ENCODE results near the gene MOCOS.
"Not testable (repeated sequence)": the region's sequence is repeated elsewhere in the genome, so short reads cannot be mapped to it uniquely, and the experiment has no call there.

Gene MOCOS

DNA sequence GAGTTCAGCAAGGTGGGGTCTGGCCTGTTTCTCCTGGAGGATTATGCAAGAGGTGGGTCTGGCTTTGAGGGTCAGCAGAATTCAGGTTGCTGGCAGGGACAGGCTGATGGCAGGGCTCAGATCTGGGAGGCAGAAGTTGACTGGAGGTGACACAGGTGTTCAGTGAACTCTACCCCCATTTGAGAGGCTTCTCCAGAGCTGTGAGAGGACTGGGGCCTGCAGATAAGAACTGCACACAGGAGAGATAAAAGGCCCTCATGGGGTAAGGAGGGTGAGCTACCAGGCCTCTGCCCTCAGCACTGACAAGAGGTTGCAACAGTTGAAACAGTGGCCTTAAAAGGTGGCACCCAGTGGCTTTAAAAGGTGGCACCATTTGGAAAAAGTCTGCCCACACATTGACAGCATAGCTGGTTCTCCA is 13.1 kb downstream of the MOCOS start:
- DNase-seq (ENCODE audit: low read depth in 1 of 2, low spot score in 1 of 2), result no peak

DNA sequence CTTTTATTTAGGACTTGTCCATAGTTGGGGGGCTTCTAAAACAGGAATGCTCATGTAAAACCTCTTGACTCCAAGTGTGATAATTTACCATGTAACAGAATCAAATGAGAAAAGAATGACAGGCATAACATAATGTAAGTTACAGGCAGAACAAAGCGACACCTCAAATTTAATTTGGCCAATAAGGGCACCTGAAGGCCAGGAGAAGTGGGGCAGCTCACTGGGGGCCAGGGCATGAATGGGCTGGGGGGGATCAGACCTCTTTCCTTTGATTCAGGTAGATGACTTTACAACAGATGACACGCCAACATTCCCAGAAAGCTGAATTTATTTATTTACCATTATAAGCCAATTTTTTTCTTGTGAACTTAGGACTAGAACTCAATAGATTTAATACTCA is 14.5 kb downstream of the MOCOS start:
- DNase-seq (ENCODE audit: low read depth in 1 of 2, low spot score in 1 of 2), result no peak

DNA sequence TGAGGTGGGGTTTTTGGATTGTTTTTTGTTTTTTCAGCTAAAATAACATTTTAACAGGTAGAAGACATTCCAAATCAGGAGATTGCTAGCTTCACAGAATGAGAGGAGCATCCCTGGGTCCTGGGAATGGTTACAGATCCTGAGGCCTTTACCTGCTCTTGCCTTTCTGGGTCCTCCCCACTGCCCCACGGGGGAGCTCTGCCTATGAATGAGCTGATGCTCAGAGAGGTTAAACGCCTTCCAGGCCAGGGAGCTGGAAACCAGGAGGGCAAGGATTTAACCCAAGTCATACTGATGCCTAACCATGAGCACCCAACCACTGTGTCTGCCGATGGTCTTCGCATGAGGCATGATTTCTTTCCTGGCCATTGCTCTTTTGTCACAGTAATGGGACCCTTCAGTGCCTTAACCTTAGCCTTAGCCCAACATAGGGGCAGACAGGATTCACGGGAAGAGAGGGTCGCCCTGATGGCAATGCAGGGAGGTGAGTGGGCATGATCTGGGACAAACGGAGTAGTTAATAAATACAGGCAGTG is 16.1 kb downstream of the MOCOS start:
- no peak for DNase-seq (ENCODE audit: low read depth in 1 of 2, low spot score in 1 of 2)

DNA sequence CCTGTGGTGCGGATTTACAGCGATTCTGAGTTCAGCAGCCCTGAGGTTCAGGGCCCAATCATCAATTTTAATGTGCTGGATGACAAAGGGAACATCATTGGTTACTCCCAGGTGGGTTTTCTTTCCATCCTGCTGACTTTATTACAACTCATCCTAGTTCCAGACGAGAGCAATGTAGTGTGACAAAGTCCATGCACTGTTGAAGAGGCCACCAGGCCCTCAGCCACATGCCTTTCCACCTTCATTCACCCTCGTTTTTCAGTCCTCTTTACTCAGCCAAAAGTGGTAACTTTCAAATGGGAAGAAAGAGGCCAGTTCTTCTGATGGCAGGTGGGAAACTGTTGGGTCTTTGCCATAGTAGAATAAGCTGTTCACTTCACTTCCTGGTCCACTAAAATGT is 17.9 kb downstream of the MOCOS start:
- DNase-seq (ENCODE audit: low read depth in 1 of 2, low spot score in 1 of 2), result no peak

GRCh38 chr18:36207303-36207702 is 20.0 kb downstream of the MOCOS start:
- no peak for DNase-seq (ENCODE audit: low read depth in 1 of 2, low spot score in 1 of 2)

- DNase-seq (ENCODE audit: low read depth in 1 of 2, low spot score in 1 of 2), result not testable (repeated sequence)
These were observed 20.7 kb downstream of the MOCOS start for GRCh38 chr18:36207969-36208368.

- no peak for DNase-seq (ENCODE audit: low read depth in 1 of 2, low spot score in 1 of 2)
These were observed 24.3 kb downstream of the MOCOS start for GRCh38 chr18:36211612-36212065.

DNA sequence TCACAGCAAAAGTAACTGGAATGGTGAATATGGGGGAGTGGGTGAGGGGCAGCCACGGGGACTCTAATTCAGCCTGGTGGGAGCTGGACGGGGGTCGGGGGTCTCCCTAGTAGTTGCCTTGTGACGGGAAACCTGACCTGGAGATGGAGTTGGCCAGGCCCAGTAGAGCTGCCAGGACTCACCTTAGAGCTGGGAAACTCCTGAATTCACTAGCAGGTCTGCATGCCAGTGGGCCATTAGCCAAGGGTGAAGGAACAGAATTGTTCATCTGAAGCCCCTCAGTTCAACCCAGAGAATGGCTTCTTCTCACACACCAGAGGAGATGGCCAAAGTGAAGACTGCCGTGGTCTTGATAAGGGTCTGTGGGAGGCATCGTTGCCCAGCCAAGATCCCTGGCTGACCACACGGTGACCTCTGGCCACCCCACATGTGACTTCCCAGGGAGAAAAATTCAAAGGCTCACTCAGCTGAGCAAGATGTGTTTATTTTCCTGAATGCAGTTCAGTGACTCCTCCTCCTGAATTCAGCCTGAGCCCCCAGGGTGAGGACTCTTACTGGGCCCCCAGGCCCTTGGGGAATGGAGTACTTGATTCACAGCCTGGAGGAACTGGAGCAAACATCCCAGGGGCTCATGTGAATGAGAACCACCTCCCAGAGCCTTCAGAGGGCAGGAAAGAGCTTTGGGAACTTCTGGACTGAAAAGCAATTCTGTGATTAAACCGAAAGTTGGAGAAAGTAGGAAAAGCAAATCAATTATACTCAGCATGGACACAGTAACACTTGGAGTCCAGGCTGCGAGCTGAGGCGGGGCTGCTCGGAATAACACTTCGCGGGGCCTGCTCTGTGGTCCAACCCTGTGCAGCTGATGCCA is 25.2 kb downstream of the MOCOS start:
- DNase-seq (ENCODE audit: low read depth in 1 of 2, low spot score in 1 of 2), result no peak

DNA sequence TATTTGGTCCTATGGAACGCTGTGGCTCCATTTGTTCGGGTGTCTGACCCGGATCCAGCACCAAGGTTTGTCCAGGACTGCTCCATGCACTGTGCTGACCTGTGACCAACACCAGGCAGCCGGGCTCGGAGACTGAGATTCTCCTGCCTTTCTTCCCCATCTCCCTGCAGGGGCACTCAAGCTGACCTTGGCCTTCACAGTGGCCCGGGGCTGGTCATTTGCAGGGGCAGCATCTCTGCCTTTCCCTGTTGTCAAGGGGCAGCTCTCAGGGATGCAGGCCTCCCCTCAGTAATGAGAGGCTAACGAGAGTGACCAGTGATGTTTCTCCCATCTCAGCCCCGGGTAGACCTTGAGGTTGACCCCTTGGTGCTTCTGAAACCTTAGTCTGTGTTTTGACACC is 27.5 kb downstream of the MOCOS start:
- no peak for DNase-seq (ENCODE audit: low read depth in 1 of 2, low spot score in 1 of 2)

DNA sequence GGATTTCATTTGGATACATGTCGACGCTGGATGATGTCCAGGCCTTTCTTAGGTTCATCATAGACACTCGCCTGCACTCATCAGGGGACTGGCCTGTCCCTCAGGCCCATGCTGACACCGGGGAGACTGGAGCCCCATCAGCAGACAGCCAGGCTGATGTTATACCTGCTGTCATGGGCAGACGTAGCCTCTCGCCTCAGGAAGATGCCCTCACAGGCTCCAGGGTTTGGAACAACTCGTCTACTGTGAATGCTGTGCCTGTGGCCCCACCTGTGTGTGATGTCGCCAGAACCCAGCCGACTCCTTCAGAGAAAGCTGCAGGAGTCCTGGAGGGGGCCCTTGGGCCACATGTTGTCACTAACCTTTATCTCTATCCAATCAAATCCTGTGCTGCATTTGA is 28.3 kb downstream of the MOCOS start:
- no peak for DNase-seq (ENCODE audit: low read depth in 1 of 2, low spot score in 1 of 2)

GRCh38 chr18:36217348-36217747 is 30.1 kb downstream of the MOCOS start:
- DNase-seq (ENCODE audit: low read depth in 1 of 2, low spot score in 1 of 2), result no peak

- DNase-seq (ENCODE audit: low read depth in 1 of 2, low spot score in 1 of 2), result no peak
These were observed 41.9 kb downstream of the MOCOS start for GRCh38 chr18:36229188-36229587.

DNA sequence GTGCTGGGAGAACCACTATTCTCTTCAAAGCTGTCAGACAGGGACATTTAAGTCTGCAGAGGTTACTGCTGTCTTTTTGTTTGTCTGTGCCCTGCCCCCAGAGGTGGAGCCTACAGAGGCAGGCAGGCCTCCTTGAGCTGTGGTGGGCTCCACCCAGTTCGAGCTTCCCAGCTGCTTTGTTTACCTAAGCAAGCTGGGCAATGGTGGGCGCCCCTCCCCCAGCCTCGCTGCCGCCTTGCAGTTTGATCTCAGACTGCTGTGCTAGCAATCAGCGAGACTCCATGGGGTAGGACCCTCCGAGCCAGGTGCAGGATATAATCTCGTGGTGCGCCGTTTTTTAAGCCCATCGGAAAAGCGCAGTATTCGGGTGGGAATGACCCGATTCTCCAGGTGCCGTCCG is 53.2 kb downstream of the MOCOS start:
- DNase-seq (ENCODE audit: low read depth in 1 of 2, low spot score in 1 of 2), result not testable (repeated sequence)

- DNase-seq (ENCODE audit: low read depth in 1 of 2, low spot score in 1 of 2), result no peak
These were observed 54.5 kb downstream of the MOCOS start for GRCh38 chr18:36241831-36242230.

- DNase-seq (ENCODE audit: low read depth in 1 of 2, low spot score in 1 of 2), result no peak
These were observed 59.7 kb downstream of the MOCOS start for GRCh38 chr18:36247036-36247435.

GRCh38 chr18:36249392-36249791 is 62.1 kb downstream of the MOCOS start:
- DNase-seq (ENCODE audit: low read depth in 1 of 2, low spot score in 1 of 2), result no peak

- no peak for DNase-seq (ENCODE audit: low read depth in 1 of 2, low spot score in 1 of 2)
These were observed 63.5 kb downstream of the MOCOS start for GRCh38 chr18:36250827-36251226.

DNA sequence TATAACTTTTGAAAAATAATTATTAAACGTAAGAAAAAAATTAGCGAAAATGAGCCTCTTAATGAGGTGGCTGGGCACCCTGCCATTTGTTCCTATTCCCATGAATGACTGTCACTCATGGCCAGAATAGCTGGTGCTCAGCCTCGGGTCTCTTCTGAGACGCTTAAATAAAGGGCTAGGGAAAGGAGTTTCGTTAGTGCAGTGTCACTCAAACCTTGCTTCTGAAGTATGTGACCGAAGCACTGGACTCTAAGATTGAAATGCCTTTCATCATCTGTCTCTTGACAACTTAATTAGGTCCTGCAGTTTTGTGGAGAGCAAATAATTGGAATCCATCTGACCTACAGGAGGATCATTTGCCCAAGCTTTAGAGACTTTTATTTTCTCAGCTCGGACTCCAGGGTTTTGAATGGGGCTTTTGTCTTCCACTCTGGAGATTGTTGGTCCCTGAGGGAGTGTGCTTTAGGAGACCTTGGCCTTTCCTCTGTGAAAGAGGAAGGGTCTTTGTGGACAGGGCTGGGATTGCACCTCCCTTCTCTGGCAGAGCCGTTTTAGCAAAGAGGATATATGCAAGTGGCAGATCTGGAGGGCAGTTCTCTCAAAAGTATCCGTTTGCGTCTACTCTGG is 67.9 kb downstream of the MOCOS start:
- no peak for DNase-seq (ENCODE audit: low read depth in 1 of 2, low spot score in 1 of 2)

- no peak for DNase-seq (ENCODE audit: low read depth in 1 of 2, low spot score in 1 of 2)
These were observed 68.8 kb downstream of the MOCOS start for GRCh38 chr18:36256094-36256493.

DNA sequence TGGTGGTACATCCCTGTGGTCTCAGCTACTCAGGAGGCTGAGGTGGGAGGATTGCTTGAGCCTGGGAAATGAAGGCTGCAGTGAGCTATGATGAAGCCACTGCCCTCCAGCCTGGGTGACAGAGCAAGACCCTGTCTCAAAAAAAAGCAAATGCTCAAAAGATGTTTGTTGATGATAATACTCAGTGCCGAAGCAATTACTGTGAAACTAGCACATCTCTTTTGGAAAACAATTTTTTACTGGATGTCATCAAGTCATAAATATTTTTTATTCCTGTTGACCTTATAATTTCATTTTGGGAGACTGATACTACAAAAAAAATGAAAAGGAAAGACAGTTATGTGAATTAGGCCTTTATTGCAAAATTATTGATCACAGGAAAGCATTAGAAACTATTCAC is 75.7 kb downstream of the MOCOS start:
- no peak for DNase-seq (ENCODE audit: low read depth in 1 of 2, low spot score in 1 of 2)

- no peak for DNase-seq (ENCODE audit: low read depth in 1 of 2, low spot score in 1 of 2)
These were observed 77.0 kb downstream of the MOCOS start for GRCh38 chr18:36264283-36264682.

DNA sequence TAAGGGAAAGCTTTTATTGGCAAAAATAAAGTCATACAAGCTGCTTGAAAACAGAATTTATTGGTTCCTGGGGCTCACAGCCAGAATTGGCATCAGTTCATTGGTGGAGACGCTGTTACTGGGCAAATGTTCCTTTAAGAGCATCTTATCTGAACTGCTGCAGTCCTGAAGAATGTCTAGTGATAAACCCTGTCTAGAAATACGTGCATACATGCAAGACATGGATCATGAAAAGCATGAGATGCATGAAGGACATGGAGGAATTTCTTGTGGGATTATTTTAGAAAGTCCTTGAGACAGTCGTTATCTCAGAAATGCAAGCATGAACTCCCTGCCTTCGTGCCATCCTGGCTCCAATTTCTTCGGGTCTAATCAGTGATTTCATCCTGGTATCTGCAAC is 77.7 kb downstream of the MOCOS start:
- no peak for DNase-seq (ENCODE audit: low read depth in 1 of 2, low spot score in 1 of 2)
